CD4-positive, alpha-beta T cell treated with Interleukin-6 at 100 ng/mL for 8 hours (primary cell): Measurements from ENCODE around the gene CUL7.
"Not testable (repeated sequence)": the region's sequence is repeated elsewhere in the genome, so short reads cannot be mapped to it uniquely, and the experiment has no call there.

Experiments used
- DNase-seq: peaks from one replicate; pipeline ENCODE4 v3.0.0-alpha.2; 2020; ENCODE audit warnings: mixed read lengths, low spot score

The CUL7 gene

GRCh38 chr6:43053545-43054205 is at the start of gene CUL7:
TSS of gene CUL7 (minus strand) at chr6:43053851. CDS start at chr6:43052788, 1,063 bp downstream.
- peak; percentile 90 for DNase-seq

- DNase-seq = no peak
Measured at GRCh38 chr6:43101497-43101896, 47.8 kb upstream of the CUL7 start.

GRCh38 chr6:43097502-43097901 is 43.9 kb upstream of the CUL7 start:
- DNase-seq = no peak

- no peak for DNase-seq
Measured at GRCh38 chr6:43097098-43097489, 43.4 kb upstream of the CUL7 start.

GRCh38 chr6:43096451-43097097 is 42.9 kb upstream of the CUL7 start:
- DNase-seq = no peak

- no peak for DNase-seq
Measured at GRCh38 chr6:43095939-43096338, 42.3 kb upstream of the CUL7 start.

GRCh38 chr6:43093436-43094289 is 40.0 kb upstream of the CUL7 start:
- no peak for DNase-seq

- no peak for DNase-seq
Measured at GRCh38 chr6:43092635-43093034, 39.0 kb upstream of the CUL7 start.

- DNase-seq = no peak
Measured at GRCh38 chr6:43091436-43091991, 37.9 kb upstream of the CUL7 start.

- DNase-seq = no peak
Measured at GRCh38 chr6:43091020-43091419, 37.4 kb upstream of the CUL7 start.

- no peak for DNase-seq
Measured at GRCh38 chr6:43090559-43090956, 36.9 kb upstream of the CUL7 start.

- DNase-seq = no peak
Measured at GRCh38 chr6:43089874-43090558, 36.4 kb upstream of the CUL7 start.

- no peak for DNase-seq
Measured at GRCh38 chr6:43089467-43089866, 35.8 kb upstream of the CUL7 start.

- no peak for DNase-seq
Measured at GRCh38 chr6:43088654-43089056, 35.0 kb upstream of the CUL7 start.

GRCh38 chr6:43086022-43086658 is 32.5 kb upstream of the CUL7 start:
- no peak for DNase-seq

GRCh38 chr6:43082806-43083655 is 29.4 kb upstream of the CUL7 start:
- no peak for DNase-seq

GRCh38 chr6:43081922-43082321 is 28.3 kb upstream of the CUL7 start:
- not testable (repeated sequence) for DNase-seq

- no peak for DNase-seq
Measured at GRCh38 chr6:43081043-43081442, 27.4 kb upstream of the CUL7 start.

- DNase-seq = no peak
Measured at GRCh38 chr6:43078691-43079090, 25.0 kb upstream of the CUL7 start.

- DNase-seq = no peak
Measured at GRCh38 chr6:43077981-43078511, 24.4 kb upstream of the CUL7 start.
